Fibroblast of lung (primary cell): ENCODE data around the gene TNPO3. TPM values are rescaled to one million over a fixed set of nuclear protein-coding genes. Genes with fewer than 3 reads are reported as not detected.

ENCODE experiments used
- DNase-seq, 2 donors: peaks; one replicate each; pipeline versions ENCODE4 v3.0.0 to v3.0.0-alpha.2; 2010; ENCODE audit warnings: low read depth in 2 of 2
- H2AFZ ChIP-seq: 2 replicates; pipeline ENCODE4 v1.5.1; 2012; ENCODE audit warnings: low read length, control low read depth, inconsistent platforms
- H3K27ac ChIP-seq: 2 replicates; pipeline ENCODE4 v1.5.1; 2011; ENCODE audit warnings: low read length, control low read depth; ENCODE audit not compliant: insufficient read depth
- H3K27me3 ChIP-seq: 2 replicates; pipeline ENCODE4 v1.5.1; 2011; ENCODE audit warnings: mild to moderate bottlenecking, low read length; ENCODE audit not compliant: control insufficient read depth, insufficient read depth
- H3K36me3 ChIP-seq: 2 replicates; pipeline ENCODE4 v1.5.1; 2011; ENCODE audit warnings: low read length; ENCODE audit not compliant: control insufficient read depth, insufficient read depth
- H3K4me1 ChIP-seq: 2 replicates; pipeline ENCODE4 v1.5.1; 2011; ENCODE audit warnings: low read length; ENCODE audit not compliant: control insufficient read depth, insufficient read depth; ENCODE audit errors: extremely low read depth
- H3K4me2 ChIP-seq: 2 replicates; pipeline ENCODE4 v1.5.1; 2011; ENCODE audit warnings: low read length, control low read depth; ENCODE audit not compliant: insufficient read depth; ENCODE audit errors: extremely low read depth
- H3K4me3 ChIP-seq, 4 experiments: fragments of 200-600 bp in 1 of 4; sonication (generic) in 1 of 4; replicated peaks in 1 of 4; 2 replicates each; pipeline ENCODE4 v1.5.1; 2011 to 2016; ENCODE audit warnings: low read length in 4 of 4, low read depth in 3 of 4, mild to moderate bottlenecking in 3 of 4, control low read depth in 2 of 4, inconsistent platforms in 1 of 4, mixed read lengths in 1 of 4; ENCODE audit not compliant: insufficient read depth in 1 of 4; ENCODE audit errors: control extremely low read depth in 1 of 4
- H3K79me2 ChIP-seq: 2 replicates; pipeline ENCODE4 v1.5.1; 2012; ENCODE audit warnings: mild to moderate bottlenecking, low read length, inconsistent platforms; ENCODE audit not compliant: control insufficient read depth, insufficient read depth
- H3K9ac ChIP-seq: 2 replicates; pipeline ENCODE4 v1.5.1; 2011; ENCODE audit warnings: mild to moderate bottlenecking, low read length, control low read depth; ENCODE audit not compliant: insufficient read depth
- H3K9me3 ChIP-seq: 2 replicates; pipeline ENCODE4 v1.5.1; 2012; ENCODE audit warnings: low read depth, low read length; ENCODE audit not compliant: control insufficient read depth, insufficient read depth
- H4K20me1 ChIP-seq: 2 replicates; pipeline ENCODE4 v1.5.1; 2011; ENCODE audit warnings: low read length; ENCODE audit not compliant: control insufficient read depth, insufficient read depth; ENCODE audit errors: extremely low read depth
- CTCF ChIP-seq, 2 donors: IDR thresholded peaks in 1 of 2; conservative IDR thresholded peaks in 1 of 2; 1 replicate in 1 of 2; 2 replicates in 1 of 2; pipeline ENCODE4 v1.5.1; 2011 to 2012; ENCODE audit warnings: low read length in 2 of 2, control low read depth in 1 of 2, inconsistent platforms in 1 of 2, low read depth in 1 of 2, mild to moderate bottlenecking in 1 of 2
- EZH2 ChIP-seq: IDR thresholded peaks from 2 replicates; pipeline ENCODE4 v1.5.1; 2012; ENCODE audit warnings: low read length, control low read depth, mild to moderate bottlenecking; ENCODE audit errors: missing control alignments
- polyA plus RNA-seq, 2 donors: library from polyadenylated mRNA; depleted of rRNA in 1 of 2; stranded (reverse) in 1 of 2; unstranded in 1 of 2; fragments of >200 nt; gene quantifications; 2 replicates each; pipeline ENCODE4 v1.2.1, GENCODE V29; 2011 to 2012; ENCODE audit warnings: missing spikeins in 1 of 2
- total RNA-seq: library from RNA; depleted of rRNA; stranded (reverse); fragments of >200 nt; gene quantifications from 2 replicates; pipeline ENCODE4 v1.2.1, GENCODE V29; 2014

The TNPO3 gene
- total and polyA plus RNA-seq, 2 donors (not counting 1 experiment from before 2014, with no cell fraction given) = 39.1 to 73.5 TPM

GRCh38 chr7:128909625-128910568 lies 145.0 kb downstream of the TNPO3 start:
- DNase-seq = peak; percentile 42 to 66
- Histone ChIP-seq H3K27ac (no peak overlapping the region), H3K9me3 (no peaks in the 10 kb centered on the region), H2AFZ (peak overlapping the region; percentile 63), H3K4me1 (no peaks in the 10 kb centered on the region), H3K36me3 (no peaks in the 10 kb centered on the region), H4K20me1 (no peaks in the 10 kb centered on the region), H3K4me2 (peak overlapping the region; percentile 95), H3K4me3 (peak overlapping the region; percentile 18 to 66 (median 33)), H3K79me2 (no peaks in the 10 kb centered on the region), H3K27me3 (peaks cover 23% of the 10 kb centered on the region), H3K9ac (no peak overlapping the region)
- TF ChIP-seq CTCF (conservative IDR thresholded peaks at IDR 0.05 in 1 of 2, IDR thresholded peaks at IDR 0.05 in 1 of 2; ENCODE audit: low read depth in 1 of 2, low read length in 2 of 2) (no peak), EZH2 (peak; percentile 70)

GRCh38 chr7:128908750-128909624 lies 145.9 kb downstream of the TNPO3 start:
- H3K4me1 ChIP-seq = no peaks in the 10 kb centered on the region
- no peak overlapping the region for H3K9ac ChIP-seq
- H3K79me2 ChIP-seq = no peaks in the 10 kb centered on the region
- TF ChIP-seq EZH2 (no peak), CTCF (conservative IDR thresholded peaks at IDR 0.05 in 1 of 2, IDR thresholded peaks at IDR 0.05 in 1 of 2; ENCODE audit: low read depth in 1 of 2, low read length in 2 of 2) (no peak)
- no peaks in the 10 kb centered on the region for H4K20me1 ChIP-seq
- H3K36me3 ChIP-seq = no peaks in the 10 kb centered on the region
- no peaks in the 10 kb centered on the region for H3K9me3 ChIP-seq
- peak overlapping the region; percentile 95 for H3K4me2 ChIP-seq
- peaks cover 17% of the 10 kb centered on the region for H3K27me3 ChIP-seq
- no peak overlapping the region for H3K27ac ChIP-seq
- DNase-seq = no peak
- H3K4me3 ChIP-seq = peak overlapping the region in 1 of 4 experiments; percentile 66
- peak overlapping the region; percentile 63 for H2AFZ ChIP-seq
